ENCODE results near the gene MEF2A. TPM values are rescaled to one million over a fixed set of nuclear protein-coding genes. Genes with fewer than 3 reads are reported as not detected.

The MEF2A gene
- total and polyA plus RNA-seq, 2 experiments from 2014 or later = 91.7 to 556 TPM

- H3K27ac ChIP-seq = peak overlapping the region; percentile 23
- DNase-seq (ENCODE audit: low read depth in 1 of 2, low spot score in 1 of 2) = no peak
These were observed 27.3 kb downstream of the MEF2A start for GRCh38 chr15:99593070-99593469.

GRCh38 chr15:99594916-99595315, 29.1 kb downstream of the MEF2A start:
- H3K27ac ChIP-seq = peak overlapping the region; percentile 10
- no peak overlapping the region for H3K4me3 ChIP-seq
- DNase-seq (ENCODE audit: low read depth in 1 of 2, low spot score in 1 of 2) = no peak
- no peaks in the 10 kb centered on the region for H3K4me1 ChIP-seq (ENCODE audit: low read depth)
- no peak for TF ChIP-seq CTCF (IDR thresholded peaks at IDR 0.05; ENCODE audit: low read depth, low read length)
- no peaks in the 10 kb centered on the region for H3K27me3 ChIP-seq
- peaks cover 6% of the 10 kb centered on the region for H3K36me3 ChIP-seq
- H3K9me3 ChIP-seq (ENCODE audit: low read depth) = no peaks in the 10 kb centered on the region

More at GRCh38 chr15:99593070-99593469, 27.3 kb downstream of the MEF2A start:
- TF ChIP-seq CTCF (IDR thresholded peaks at IDR 0.05; ENCODE audit: low read depth, low read length) = no peak
- Histone ChIP-seq H3K36me3 (no peaks in the 10 kb centered on the region), H3K9me3 (ENCODE audit: low read depth) (no peaks in the 10 kb centered on the region), H3K4me1 (ENCODE audit: low read depth) (no peaks in the 10 kb centered on the region), H3K4me3 (no peak overlapping the region), H3K27me3 (no peaks in the 10 kb centered on the region)

GRCh38 chr15:99598296-99598695, 32.5 kb downstream of the MEF2A start:
- Histone ChIP-seq H3K4me1 (ENCODE audit: low read depth) (no peaks in the 10 kb centered on the region), H3K9me3 (ENCODE audit: low read depth) (no peaks in the 10 kb centered on the region), H3K27ac (no peak overlapping the region), H3K36me3 (peaks cover 12% of the 10 kb centered on the region), H3K4me3 (no peak overlapping the region), H3K27me3 (no peaks in the 10 kb centered on the region)
- no peak for DNase-seq (ENCODE audit: low read depth in 1 of 2, low spot score in 1 of 2)
- no peak for TF ChIP-seq CTCF (IDR thresholded peaks at IDR 0.05; ENCODE audit: low read depth, low read length)

GRCh38 chr15:99603828-99604227, 38.0 kb downstream of the MEF2A start:
- Histone ChIP-seq H3K27ac (peak overlapping the region; percentile 89), H3K9me3 (ENCODE audit: low read depth) (no peaks in the 10 kb centered on the region)
- no peak for DNase-seq (ENCODE audit: low read depth in 1 of 2, low spot score in 1 of 2)

GRCh38 chr15:99604865-99605264, 39.1 kb downstream of the MEF2A start:
- H3K9me3 ChIP-seq (ENCODE audit: low read depth) = no peaks in the 10 kb centered on the region
- peaks cover 42% of the 10 kb centered on the region for H3K4me1 ChIP-seq (ENCODE audit: low read depth)
- H3K36me3 ChIP-seq = peaks cover 6% of the 10 kb centered on the region
- no peak for DNase-seq (ENCODE audit: low read depth in 1 of 2, low spot score in 1 of 2)
- peak overlapping the region; percentile 89 for H3K27ac ChIP-seq
- no peaks in the 10 kb centered on the region for H3K27me3 ChIP-seq
- H3K4me3 ChIP-seq = no peak overlapping the region
- TF ChIP-seq CTCF (IDR thresholded peaks at IDR 0.05; ENCODE audit: low read depth, low read length) = no peak

More at GRCh38 chr15:99603828-99604227, 38.0 kb downstream of the MEF2A start:
- no peak for TF ChIP-seq CTCF (IDR thresholded peaks at IDR 0.05; ENCODE audit: low read depth, low read length)
- Histone ChIP-seq H3K4me3 (no peak overlapping the region), H3K36me3 (peaks cover 12% of the 10 kb centered on the region), H3K27me3 (no peaks in the 10 kb centered on the region), H3K4me1 (ENCODE audit: low read depth) (peaks cover 42% of the 10 kb centered on the region)

All from cardiac muscle cell (in vitro differentiated cells and primary cell).